HT-29 (cell line): Measurements from ENCODE around the gene CUL9. TPM values are rescaled to one million over a fixed set of nuclear protein-coding genes. Genes with fewer than 3 reads are reported as not detected.
"Not testable (repeated sequence)": the region's sequence is repeated elsewhere in the genome, so short reads cannot be mapped to it uniquely, and the experiment has no call there.

Source experiments
- DNase-seq: peaks from one replicate; pipeline ENCODE4 v3.0.0-alpha.2; 2015; ENCODE audit warnings: low spot score
- total RNA-seq: library from RNA; depleted of rRNA; stranded (reverse); fragments of >200 nt; shearing (Covaris generic); gene quantifications from 2 replicates; pipeline ENCODE4 v1.2.3, GENCODE V29; 2014; rRNA removed

CUL9 gene
- 13.5 and 17.2 TPM in 2 replicates for total RNA-seq

- peak; percentile 73 for DNase-seq
These were observed at the start of gene CUL9 for GRCh38 chr6:43181942-43182860. TSS of gene CUL9 (plus strand) at chr6:43182196. CDS start at chr6:43184311, 2,115 bp downstream.

- DNase-seq = no peak
These were observed 43.7 kb upstream of the CUL9 start for GRCh38 chr6:43138267-43138666.

GRCh38 chr6:43139973-43140372 lies 42.0 kb upstream of the CUL9 start:
- not testable (repeated sequence) for DNase-seq

GRCh38 chr6:43141644-43142043 lies 40.4 kb upstream of the CUL9 start:
- DNase-seq = no peak

GRCh38 chr6:43142101-43142500 lies 39.9 kb upstream of the CUL9 start:
- no peak for DNase-seq

GRCh38 chr6:43143235-43144128 lies 38.5 kb upstream of the CUL9 start:
- DNase-seq = peak; percentile 89

GRCh38 chr6:43144879-43145278 lies 37.1 kb upstream of the CUL9 start:
- no peak for DNase-seq

- no peak for DNase-seq
These were observed 35.7 kb upstream of the CUL9 start for GRCh38 chr6:43146261-43146660.

- no peak for DNase-seq
These were observed 35.0 kb upstream of the CUL9 start for GRCh38 chr6:43146709-43147688.

GRCh38 chr6:43147691-43148477 lies 34.1 kb upstream of the CUL9 start:
- no peak for DNase-seq

- DNase-seq = no peak
These were observed 32.7 kb upstream of the CUL9 start for GRCh38 chr6:43149265-43149664.

GRCh38 chr6:43150051-43150751 lies 31.8 kb upstream of the CUL9 start:
- peak; percentile 69 for DNase-seq

GRCh38 chr6:43159599-43159998 lies 22.4 kb upstream of the CUL9 start:
- DNase-seq = no peak

GRCh38 chr6:43163899-43164298 lies 18.1 kb upstream of the CUL9 start:
- no peak for DNase-seq

- DNase-seq = no peak
These were observed 11.5 kb upstream of the CUL9 start for GRCh38 chr6:43170417-43170930.

- peak; percentile 99 for DNase-seq
These were observed 10.9 kb upstream of the CUL9 start, which contains the start of gene SRF for GRCh38 chr6:43170931-43171706. TSS of gene SRF (plus strand) at chr6:43171269. CDS start at chr6:43171657, 388 bp downstream.

- DNase-seq = no peak
These were observed 10.3 kb upstream of the CUL9 start for GRCh38 chr6:43171707-43172103.
